IMR-90 (cell line): ENCODE results near the gene CIC. TPM values are rescaled to one million over a fixed set of nuclear protein-coding genes. Genes with fewer than 3 reads are reported as not detected.

ENCODE experiments used
- ATAC-seq: fragments of 200-7000 bp; cut with Tn5 transposase; 2 replicates; pipeline ENCODE4 v1.9.1; 2020; ENCODE audit warnings: low read depth, mild to moderate bottlenecking, moderate library complexity
- BruUV-seq: library from RNA; stranded (reverse); fragments of 400-500 nt; replicated peaks from 2 replicates; lab custom pipeline; 2021; lab: Mats Ljungman, UMichigan
- CTCF ChIA-PET: fragments of 300-600 bp; formaldehyde crosslinking; extraction: SDS; loops from one replicate; lab custom pipeline; 2021; ENCODE audit warnings: antibody characterized with exemption; lab: Yijun Ruan, JAX
- POLR2A ChIA-PET: fragments of 300-600 bp; sonication (Branson Sonifier 250); formaldehyde crosslinking; loops from one replicate; lab custom pipeline; 2022; ENCODE audit warnings: antibody characterized with exemption; ENCODE audit not compliant: unreplicated experiment; lab: Charles Lee
- DNase-seq: peaks from one replicate; pipeline ENCODE4 v3.0.0; 2013
- H2AFZ ChIP-seq: replicated peaks from 2 replicates; pipeline ENCODE3; 2013; ENCODE audit warnings: low read length, mild to moderate bottlenecking; ENCODE audit not compliant: poor library complexity
- H2AK5ac ChIP-seq: 2 replicates; pipeline ENCODE4 v1.6.1; 2013; ENCODE audit warnings: low read depth, low read length, inconsistent platforms
- H2AK9ac ChIP-seq: replicated peaks from 2 replicates; pipeline ENCODE3; 2013; ENCODE audit warnings: mild to moderate bottlenecking, low read depth, low read length, moderate library complexity; ENCODE audit not compliant: poor library complexity
- H2BK120ac ChIP-seq: 2 replicates; pipeline ENCODE4 v1.6.1; 2013; ENCODE audit warnings: low read depth, low read length, inconsistent platforms
- H2BK15ac ChIP-seq: 3 replicates; pipeline ENCODE4 v1.6.1; 2013; ENCODE audit warnings: low read depth, low read length, inconsistent platforms
- H2BK20ac ChIP-seq: 2 replicates; pipeline ENCODE4 v1.6.1; 2013; ENCODE audit warnings: low read depth, mild to moderate bottlenecking, inconsistent platforms, low read length, moderate library complexity
- H2BK5ac ChIP-seq: 2 replicates; pipeline ENCODE4 v1.6.1; 2013; ENCODE audit warnings: mild to moderate bottlenecking, low read depth, low read length, inconsistent platforms; ENCODE audit not compliant: poor library complexity, severe bottlenecking
- H3K14ac ChIP-seq: replicated peaks from 2 replicates; pipeline ENCODE4 v1.6.1; 2013; ENCODE audit warnings: low read depth, low read length, inconsistent platforms
- H3K18ac ChIP-seq: 2 replicates; pipeline ENCODE4 v1.6.1; 2013; ENCODE audit warnings: low read depth, low read length, control low read depth
- H3K23ac ChIP-seq: 2 replicates; pipeline ENCODE4 v1.6.1; 2013; ENCODE audit warnings: low read depth, low read length, inconsistent platforms
- H3K27ac ChIP-seq: 2 replicates; pipeline ENCODE4 v1.5.1; 2013; ENCODE audit warnings: mild to moderate bottlenecking, control low read depth, low read length; ENCODE audit not compliant: insufficient read depth
- H3K27me3 ChIP-seq: 2 replicates; pipeline ENCODE4 v1.6.1; 2013; ENCODE audit warnings: low read length; ENCODE audit not compliant: control insufficient read depth, insufficient read depth
- H3K36me3 ChIP-seq: 2 replicates; pipeline ENCODE4 v1.6.1; 2013; ENCODE audit warnings: low read length, mixed read lengths; ENCODE audit not compliant: control insufficient read depth, insufficient read depth
- H3K4ac ChIP-seq: 2 replicates; pipeline ENCODE4 v1.6.1; 2013; ENCODE audit warnings: low read depth, low read length, inconsistent platforms
- H3K4me1 ChIP-seq: 2 replicates; pipeline ENCODE4 v1.6.1; 2013; ENCODE audit warnings: low read length, mixed read lengths; ENCODE audit not compliant: control insufficient read depth, insufficient read depth
- H3K4me2 ChIP-seq: 2 replicates; pipeline ENCODE4 v1.6.1; 2013; ENCODE audit warnings: low read depth, mild to moderate bottlenecking, control low read depth, low read length, moderate library complexity
- H3K4me3 ChIP-seq: 2 replicates; pipeline ENCODE4 v1.5.1; 2013; ENCODE audit warnings: low read depth, mild to moderate bottlenecking, control low read depth, low read length, moderate library complexity; ENCODE audit not compliant: insufficient read depth
- H3K56ac ChIP-seq: 2 replicates; pipeline ENCODE4 v1.6.1; 2013; ENCODE audit warnings: low read length, inconsistent platforms; ENCODE audit not compliant: insufficient read depth; ENCODE audit errors: extremely low read depth
- H3K79me1 ChIP-seq, 2 experiments: 2 replicates each; pipeline ENCODE4 v1.6.1; 2013; ENCODE audit warnings: low read length in 2 of 2, inconsistent platforms in 1 of 2, low read depth in 1 of 2
- H3K9ac ChIP-seq: 2 replicates; pipeline ENCODE4 v1.6.1; 2013; ENCODE audit warnings: low read depth, low read length, control low read depth
- H3K9me1 ChIP-seq: 2 replicates; pipeline ENCODE4 v1.6.1; 2013; ENCODE audit warnings: low read length, inconsistent platforms; ENCODE audit not compliant: insufficient read depth
- H3K9me3 ChIP-seq: 2 replicates; pipeline ENCODE4 v1.6.1; 2013; ENCODE audit warnings: low read length; ENCODE audit not compliant: control insufficient read depth, insufficient read depth
- H4K20me1 ChIP-seq: 2 replicates; pipeline ENCODE4 v1.6.1; 2013; ENCODE audit warnings: low read length, inconsistent platforms; ENCODE audit not compliant: insufficient read depth
- H4K5ac ChIP-seq: 2 replicates; pipeline ENCODE4 v1.6.1; 2013; ENCODE audit warnings: mild to moderate bottlenecking, low read depth, low read length, control low read depth
- H4K8ac ChIP-seq, 2 experiments: 2 replicates each; pipeline ENCODE4 v1.6.1; 2013; ENCODE audit warnings: low read depth in 2 of 2, low read length in 2 of 2, control low read depth in 1 of 2, inconsistent platforms in 1 of 2
- H4K91ac ChIP-seq: 2 replicates; pipeline ENCODE4 v1.6.1; 2013; ENCODE audit warnings: low read depth, low read length, inconsistent platforms; ENCODE audit not compliant: insufficient read depth
- CEBPB ChIP-seq: IDR thresholded peaks from 2 replicates; pipeline ENCODE4 v1.6.1; 2012; ENCODE audit warnings: low read depth, low read length, improper control_type of control experiment
- CHD1 ChIP-seq: IDR thresholded peaks from 2 replicates; pipeline ENCODE4 v1.6.1; 2012; ENCODE audit warnings: low read depth, low read length, improper control_type of control experiment
- CTCF ChIP-seq: conservative IDR thresholded peaks from 2 replicates; pipeline ENCODE4 v1.5.1; 2012; ENCODE audit warnings: mild to moderate bottlenecking, low read depth, low read length, improper control_type of control experiment
- ELK1 ChIP-seq: fragments of 150-350 bp; IDR thresholded peaks from 2 replicates; pipeline ENCODE4 v1.6.1; 2016; ENCODE audit warnings: low read depth, mild to moderate bottlenecking, low read length, moderate library complexity, borderline replicate concordance
- FOS ChIP-seq: fragments of 150-350 bp; IDR thresholded peaks from 2 replicates; pipeline ENCODE4 v1.6.1; 2016; ENCODE audit warnings: low read depth, low read length
- MAFK ChIP-seq: IDR thresholded peaks from 2 replicates; pipeline ENCODE4 v1.6.1; 2012; ENCODE audit warnings: low read depth, low read length, improper control_type of control experiment
- MAZ ChIP-seq: IDR thresholded peaks from 2 replicates; pipeline ENCODE4 v1.6.1; 2012; ENCODE audit warnings: low read depth, mild to moderate bottlenecking, low read length, improper control_type of control experiment, moderate library complexity, borderline replicate concordance
- MXI1 ChIP-seq: IDR thresholded peaks from 2 replicates; pipeline ENCODE4 v1.6.1; 2012; ENCODE audit warnings: low read depth, mild to moderate bottlenecking, low read length, moderate library complexity, borderline replicate concordance
- NFE2L2 ChIP-seq: fragments of 150-350 bp; IDR thresholded peaks from 2 replicates; pipeline ENCODE4 v1.6.1; 2016; ENCODE audit warnings: low read depth, mild to moderate bottlenecking, low read length
- POLR2A ChIP-seq: IDR thresholded peaks from 2 replicates; pipeline ENCODE4 v1.6.1; 2012; ENCODE audit warnings: mild to moderate bottlenecking, low read depth, low read length
- RAD21 ChIP-seq: IDR thresholded peaks from 2 replicates; pipeline ENCODE4 v1.6.1; 2012; ENCODE audit warnings: low read length, improper control_type of control experiment
- RCOR1 ChIP-seq: IDR thresholded peaks from 2 replicates; pipeline ENCODE4 v1.6.1; 2012; ENCODE audit warnings: mild to moderate bottlenecking, low read length, improper control_type of control experiment; ENCODE audit not compliant: insufficient replicate concordance
- RFX5 ChIP-seq: IDR thresholded peaks from 2 replicates; pipeline ENCODE4 v1.8.0; 2012; ENCODE audit warnings: low read depth, mild to moderate bottlenecking, low read length, moderate library complexity
- SMC3 ChIP-seq: fragments of 150-350 bp; IDR thresholded peaks from 2 replicates; pipeline ENCODE4 v1.6.1; 2016; ENCODE audit warnings: low read depth, mild to moderate bottlenecking, antibody characterized with exemption, low read length, moderate library complexity
- USF2 ChIP-seq: fragments of 150-350 bp; IDR thresholded peaks from 2 replicates; pipeline ENCODE4 v1.6.1; 2017; ENCODE audit warnings: mild to moderate bottlenecking, antibody characterized with exemption, low read length, low read depth
- WGBS, 2 experiments: methylation state at CpG; one replicate each; pipeline versions ENCODE4 v1.1.5 to v1.1.7; 2013; ENCODE audit warnings: missing lambda C conversion rate in 2 of 2; ENCODE audit not compliant: insufficient read length in 1 of 2; ENCODE audit errors: extremely low coverage in 2 of 2; 5-methylcytosine and 5-hydroxymethylcytosine counted together
- dilution Hi-C: fragments of 300-500 bp; cut with HindIII; formaldehyde crosslinking; loops from one replicate; pipeline ENCODE4 v1.14.3; 2018; ENCODE audit warnings: low sequenced_read_pairs; ENCODE audit not compliant: unreplicated experiment
- in situ Hi-C: fragments of 300-500 bp; cut with MboI; formaldehyde crosslinking; loops from 3 replicates; pipeline ENCODE4 v1.14.3; 2019; ENCODE audit warnings: low sequenced_read_pairs, inconsistent platforms, mixed read lengths
- intact Hi-C: fragments of 100-400 bp; cut with micrococcal nuclease; formaldehyde crosslinking; loops from 2 replicates; pipeline ENCODE4 v1.10.0; 2022
- polyA plus RNA-seq, 3 experiments: library from polyadenylated mRNA; depleted of rRNA; stranded (reverse); fragments of >200 nt; gene quantifications; 2 replicates each; pipeline ENCODE4 v1.2.3, GENCODE V29; 2012; ENCODE audit warnings: low replicate concordance in 1 of 3
- total RNA-seq: library from RNA; depleted of rRNA; stranded (reverse); fragments of >200 nt; gene quantifications from 2 replicates; pipeline ENCODE4 v1.2.3, GENCODE V29; 2012

The CIC gene
- total and polyA plus RNA-seq, 2 of the 4 experiments (the other 2 are of a cell fraction), result 1.8 to 23.2 TPM

DNA sequence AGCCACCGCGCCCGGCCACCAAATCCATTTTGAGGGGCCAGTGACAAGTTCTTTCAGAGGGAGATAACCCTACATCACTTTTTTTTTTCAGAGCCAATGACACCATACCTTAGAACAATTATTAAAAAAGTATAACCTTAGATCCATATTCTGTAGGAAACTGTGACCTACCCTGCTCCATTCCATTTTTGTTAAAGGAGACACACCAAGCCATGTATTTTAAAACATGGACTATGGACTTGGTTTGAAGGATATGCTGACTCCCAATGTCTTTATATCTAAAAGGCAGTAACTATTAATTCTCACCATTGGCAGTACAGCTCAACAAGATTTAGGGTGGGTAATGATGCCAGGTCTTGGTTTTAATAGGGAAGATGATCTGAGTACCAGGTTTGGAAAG lies 27.8 kb upstream of the CIC start:
- Histone ChIP-seq H2AK5ac (no peak overlapping the region), H2AK9ac (no peak overlapping the region), H3K9me3 (no peaks in the 10 kb centered on the region), H3K23ac (peak overlapping the region; percentile 98; the same call in 1 of the 2 replicates), H3K18ac (no peak overlapping the region), H4K20me1 (peaks cover 10% of the 10 kb centered on the region), H2AFZ (no peak overlapping the region), H4K91ac (no peak overlapping the region), H3K14ac (peak overlapping the region; percentile 61; the same call in 1 of the 2 replicates), H3K27me3 (no peaks in the 10 kb centered on the region), H3K4me3 (peak overlapping the region; percentile 91; the same call in 1 of the 2 replicates), H3K79me1 (peaks cover 17 to 65% of the 10 kb centered on the region in 2 experiments), H3K36me3 (peaks cover 13% of the 10 kb centered on the region), H2BK120ac (no peak overlapping the region), H2BK20ac (no peak overlapping the region), H2BK15ac (no peak overlapping the region), H2BK5ac (no peak overlapping the region), H3K27ac (no peak overlapping the region), H4K5ac (no peak overlapping the region), H3K56ac (no peak overlapping the region), H3K9me1 (peaks cover 4% of the 10 kb centered on the region; the same call in 1 of the 2 replicates), H3K4me2 (peak overlapping the region; percentile 96), H3K4ac (peak overlapping the region; percentile 79; the same call in 1 of the 2 replicates), H3K4me1 (peaks cover 6% of the 10 kb centered on the region), H4K8ac (no peak overlapping the region), H3K9ac (peak overlapping the region; percentile 98)
- dilution Hi-C loops (no loop called here), in situ Hi-C loops (no loop called here), intact Hi-C loops (loop anchor here (5.0 kb wide), 1 partner anchor 134 kb away; no protein-coding TSS in a partner anchor)
- ChIA-PET POLR2A (no interaction called here), CTCF (interaction anchor here (1.1 kb wide), 1 partner anchor 8 kb away, joined by 3 read pairs; no protein-coding TSS in a partner anchor)
- ATAC-seq (no peak), DNase-seq (no peak)
- TSS peak; percentile 33 for BruUV-seq
- no peak for TF ChIP-seq MAFK
- TF ChIP-seq SMC3, result no peak
- no peak for TF ChIP-seq RAD21
- TF ChIP-seq RCOR1, result no peak
- no peak for TF ChIP-seq RFX5
- no peak for TF ChIP-seq CHD1
- no peak for TF ChIP-seq CTCF
- no peak for TF ChIP-seq MXI1
- TF ChIP-seq NFE2L2, result no peak
- TF ChIP-seq CEBPB, result no peak
- no peak for TF ChIP-seq ELK1
- no peak for TF ChIP-seq POLR2A
- no peak for TF ChIP-seq MAZ
- TF ChIP-seq FOS, result no peak
- TF ChIP-seq USF2, result no peak
- WGBS, 2 experiments, result no CpG with 5 or more reads among the region's 3 CpGs
